ENCODE results near the gene SCRN1.
"Not testable (repeated sequence)": the region's sequence is repeated elsewhere in the genome, so short reads cannot be mapped to it uniquely, and the experiment has no call there.

The SCRN1 gene

DNA sequence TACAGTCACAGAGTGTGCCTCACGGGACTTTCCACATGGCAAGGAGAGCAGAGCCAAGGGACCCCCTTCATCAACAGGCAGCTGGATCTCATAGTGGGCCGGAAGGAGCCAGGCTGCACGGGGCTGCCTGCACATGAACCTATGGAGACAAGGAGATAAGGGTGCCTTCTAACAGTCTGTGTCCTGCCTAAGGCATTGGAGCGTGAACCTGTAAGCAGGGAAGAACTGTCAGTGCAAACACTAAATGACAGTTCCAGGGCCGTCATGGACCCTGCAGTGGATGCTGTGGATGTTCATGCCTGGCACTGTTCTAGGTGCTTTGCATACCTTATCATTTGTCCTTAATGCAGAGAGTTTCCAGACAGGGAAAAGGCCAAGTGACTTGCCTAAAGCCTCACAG lies 97.4 kb downstream of the SCRN1 start:
- DNase-seq (ENCODE audit: low read depth in 1 of 2, low spot score in 1 of 2): no peak

DNA sequence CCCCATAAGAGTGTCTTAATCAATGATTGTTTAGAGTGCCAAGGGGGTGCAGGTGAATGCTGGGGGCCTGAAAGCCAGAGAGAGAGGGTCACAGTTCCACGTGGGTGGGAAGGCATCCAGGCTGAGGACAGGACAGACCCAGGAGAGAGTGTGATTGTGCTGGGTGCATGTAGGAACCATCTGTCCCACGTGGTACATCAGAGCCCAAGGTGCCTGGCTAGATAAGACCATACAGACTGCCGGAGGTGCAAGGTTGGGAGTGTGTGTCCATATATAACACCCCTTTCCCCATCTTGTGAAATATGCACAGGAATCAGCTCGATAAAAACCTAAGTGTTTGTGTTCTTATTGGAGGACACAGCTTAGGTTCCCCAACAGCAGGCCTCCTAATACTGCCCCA lies 97.8 kb downstream of the SCRN1 start:
- no peak for DNase-seq (ENCODE audit: low read depth in 1 of 2, low spot score in 1 of 2)

DNA sequence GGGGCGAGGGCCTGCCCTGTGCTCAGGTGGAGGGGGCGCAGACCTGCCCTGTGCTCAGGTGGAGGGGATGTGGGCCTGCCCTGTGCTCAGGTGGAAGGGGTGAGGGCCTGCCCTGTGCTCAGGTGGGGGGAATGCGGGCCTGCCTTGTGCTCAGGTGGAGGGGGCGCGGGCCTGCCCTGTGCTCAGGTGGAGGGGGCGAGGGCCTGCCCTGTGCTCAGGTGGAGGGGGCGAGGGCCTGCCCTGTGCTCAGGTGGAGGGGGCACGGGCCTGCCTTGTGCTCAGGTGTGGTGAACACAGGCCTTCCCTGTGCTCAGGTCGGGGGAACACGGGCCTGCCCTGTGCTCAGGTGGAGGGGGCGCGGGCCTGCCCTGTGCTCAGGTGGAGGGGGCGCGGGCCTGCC lies 98.8 kb downstream of the SCRN1 start:
- DNase-seq (ENCODE audit: low read depth in 1 of 2, low spot score in 1 of 2): not testable (repeated sequence)

DNA sequence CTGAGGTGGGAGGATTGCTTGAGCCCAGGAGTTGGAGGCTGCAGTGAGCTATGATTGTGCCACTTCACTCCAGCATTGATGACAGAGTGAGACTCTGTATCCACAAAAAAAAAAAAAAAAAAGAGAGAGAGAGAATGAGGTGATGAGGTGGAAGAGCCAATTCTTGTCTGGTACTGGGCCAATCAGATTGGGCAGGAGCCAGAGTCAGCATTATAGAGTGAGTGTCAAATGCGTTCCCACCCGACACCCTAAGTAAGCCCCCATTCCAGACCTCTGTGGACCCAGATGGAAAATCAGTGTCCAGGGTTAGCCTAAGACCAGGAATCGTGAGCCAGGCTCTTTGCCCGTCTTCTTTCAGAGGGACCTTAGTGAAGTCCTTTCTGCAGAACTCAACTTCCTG lies 99.3 kb downstream of the SCRN1 start:
- DNase-seq (ENCODE audit: low read depth in 1 of 2, low spot score in 1 of 2): no peak

DNA sequence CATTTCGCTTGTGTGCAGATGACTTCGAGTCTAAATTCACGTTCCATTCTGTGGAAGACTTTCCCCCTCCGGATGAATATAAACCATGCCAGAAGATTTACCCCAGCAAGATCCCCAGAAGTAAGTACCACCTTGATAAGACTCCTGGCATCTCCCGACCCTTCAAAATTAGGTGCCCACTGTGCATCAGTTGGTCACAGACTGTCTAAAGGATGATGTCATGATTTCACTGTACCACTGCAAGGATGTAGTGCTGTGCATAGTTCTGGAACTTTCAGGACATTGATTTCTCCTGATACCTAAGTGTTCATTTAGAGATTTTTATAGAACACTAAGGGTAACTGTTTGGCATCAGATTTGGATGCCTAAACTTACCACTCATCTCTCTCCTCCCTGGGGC lies 100.3 kb downstream of the SCRN1 start:
- DNase-seq (ENCODE audit: low read depth in 1 of 2, low spot score in 1 of 2): no peak

DNA sequence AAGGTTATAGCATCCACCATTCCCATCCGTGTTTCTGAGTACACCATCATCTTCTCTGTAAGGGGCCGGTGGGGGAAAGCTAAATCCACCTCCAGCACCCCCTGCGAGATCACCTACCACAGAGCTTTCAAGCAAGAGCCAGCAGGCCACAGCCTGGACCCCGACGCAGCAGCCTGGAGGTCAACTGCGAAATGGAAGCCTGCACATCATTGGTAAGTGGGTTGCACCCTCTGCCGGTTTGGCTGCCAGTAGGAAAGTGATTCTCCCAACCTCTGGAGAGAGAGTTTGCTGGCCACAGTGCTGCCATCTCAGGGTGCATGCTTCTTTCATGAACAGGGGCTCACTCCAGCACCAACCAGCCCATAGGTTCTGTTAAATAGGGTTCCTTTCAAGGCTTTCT lies 101.6 kb downstream of the SCRN1 start:
- DNase-seq (ENCODE audit: low read depth in 1 of 2, low spot score in 1 of 2): no peak

DNA sequence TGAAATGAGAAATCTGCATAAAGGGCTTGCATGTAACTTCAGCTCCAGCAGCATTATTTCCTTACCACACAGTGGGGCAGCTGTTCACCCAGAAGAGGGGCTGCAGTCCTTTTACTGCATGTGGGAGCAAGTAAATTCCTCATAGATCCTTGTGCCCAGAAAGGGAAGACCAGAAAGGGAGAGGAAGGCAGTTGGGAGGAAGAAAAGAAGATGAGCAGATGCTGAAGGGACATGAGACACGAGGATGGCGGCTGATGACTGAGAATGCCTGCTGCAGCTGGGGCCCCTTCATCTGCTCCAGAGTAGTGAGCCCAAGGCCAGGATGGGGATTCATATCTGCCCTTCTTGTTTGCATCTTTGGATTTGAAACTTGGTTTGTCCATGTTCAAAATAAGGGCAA lies 102.8 kb downstream of the SCRN1 start:
- DNase-seq (ENCODE audit: low read depth in 1 of 2, low spot score in 1 of 2): no peak

DNA sequence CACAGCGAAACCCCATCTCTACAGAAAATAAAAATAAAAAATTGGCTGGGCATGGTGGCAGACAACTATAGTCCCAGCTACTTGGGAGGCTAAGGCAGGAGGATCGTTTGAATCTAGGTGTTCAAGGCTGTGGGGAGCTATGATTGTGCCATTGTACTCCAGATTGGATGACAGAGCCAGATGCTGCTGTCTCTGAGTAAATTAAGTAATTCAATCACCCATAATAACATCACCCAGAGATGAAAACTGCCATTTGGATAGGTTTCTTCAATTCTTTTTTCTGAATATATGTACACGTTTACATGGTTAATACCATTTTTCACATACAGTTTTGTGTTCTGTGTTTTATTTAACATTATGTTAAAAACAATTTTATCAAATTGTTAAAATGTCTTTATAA lies 104.0 kb downstream of the SCRN1 start:
- DNase-seq (ENCODE audit: low read depth in 1 of 2, low spot score in 1 of 2): no peak

DNA sequence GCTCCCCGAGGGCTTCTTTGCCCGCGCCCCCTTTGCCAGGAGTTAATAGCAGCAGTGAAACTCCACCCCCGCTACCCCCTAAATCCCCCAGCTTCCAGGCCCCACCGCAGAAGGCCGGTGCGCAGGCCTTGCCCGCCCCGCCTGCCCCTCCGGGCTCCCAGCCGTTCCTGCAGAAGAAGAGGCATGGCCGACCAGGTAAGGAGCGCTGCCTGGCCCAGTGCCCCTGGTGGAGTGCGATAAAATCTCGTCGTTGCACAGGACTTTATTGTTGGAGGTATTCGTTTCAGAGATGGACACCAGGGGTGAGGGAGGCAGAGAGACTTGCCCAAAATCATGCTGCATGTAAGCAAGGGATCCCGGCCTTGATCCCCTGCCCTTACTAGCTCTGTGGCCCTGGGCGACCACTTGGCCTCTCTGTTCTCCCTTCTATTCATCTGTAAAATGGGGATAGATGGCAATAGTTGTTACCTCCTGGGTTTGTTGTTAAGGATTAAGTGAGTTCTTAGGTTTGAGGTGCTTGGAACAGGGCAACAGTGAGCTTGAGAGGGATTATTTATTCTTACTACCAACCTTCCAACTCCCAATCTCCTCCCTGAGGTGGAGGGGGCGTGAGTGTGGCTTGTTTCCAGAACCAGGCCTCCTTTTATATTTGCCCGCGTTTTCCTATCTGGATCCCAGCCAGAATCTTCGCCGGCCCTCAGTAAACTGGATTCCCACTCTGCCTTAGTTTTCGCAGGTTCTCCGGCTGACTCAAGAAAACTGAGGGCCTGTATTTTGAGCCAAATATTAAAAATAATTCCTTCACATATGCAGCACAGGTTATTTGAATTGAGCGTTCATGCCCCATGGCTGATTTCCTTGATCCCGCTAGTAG lies 105.0 kb downstream of the SCRN1 start:
- no peak for DNase-seq (ENCODE audit: low read depth in 1 of 2, low spot score in 1 of 2)

DNA sequence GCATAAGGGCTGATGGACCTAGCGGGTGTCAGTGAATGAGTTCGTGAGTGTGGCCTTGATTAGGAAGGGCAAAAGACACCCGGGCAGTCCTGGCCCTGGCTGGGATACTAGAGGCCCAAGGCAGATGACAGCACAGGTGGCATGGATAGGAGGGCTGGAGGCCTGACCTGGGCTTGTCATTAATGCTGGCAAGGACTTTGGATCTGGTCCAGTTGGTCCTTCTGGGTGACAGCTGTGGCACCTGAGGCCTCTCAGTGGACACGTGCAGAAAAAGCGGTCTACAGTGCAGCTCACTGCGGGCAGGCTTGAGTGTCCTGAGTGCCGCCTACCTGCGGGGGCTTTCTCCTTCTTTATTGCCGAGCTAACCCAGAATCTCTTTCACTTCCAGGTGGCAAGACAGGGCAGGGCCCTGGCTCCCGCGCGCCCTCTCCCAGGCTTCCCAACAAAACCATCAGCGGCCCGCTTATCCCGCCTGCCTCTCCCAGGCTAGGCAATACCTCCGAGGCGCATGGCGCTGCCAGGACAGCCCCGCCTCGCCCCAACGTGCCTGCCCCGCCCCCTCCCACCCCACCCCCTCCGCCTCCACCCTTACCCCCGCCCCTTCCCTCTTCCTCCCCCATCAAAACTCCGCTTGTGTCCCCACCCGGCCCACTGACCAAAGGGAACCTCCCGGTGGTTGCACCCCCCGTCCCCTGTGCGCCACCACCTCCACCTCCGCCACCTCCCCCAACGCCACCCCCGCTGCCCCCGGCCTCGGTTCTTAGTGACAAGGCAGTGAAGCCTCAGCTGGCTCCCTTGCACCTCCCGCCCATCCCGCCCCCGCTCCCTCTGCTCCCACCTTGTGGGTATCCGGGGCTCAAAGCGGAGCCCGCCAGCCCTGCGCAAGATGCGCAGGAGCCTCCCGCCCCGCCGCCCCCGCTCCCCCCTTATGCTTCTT lies 105.9 kb downstream of the SCRN1 start:
- no peak for DNase-seq (ENCODE audit: low read depth in 1 of 2, low spot score in 1 of 2)

DNA sequence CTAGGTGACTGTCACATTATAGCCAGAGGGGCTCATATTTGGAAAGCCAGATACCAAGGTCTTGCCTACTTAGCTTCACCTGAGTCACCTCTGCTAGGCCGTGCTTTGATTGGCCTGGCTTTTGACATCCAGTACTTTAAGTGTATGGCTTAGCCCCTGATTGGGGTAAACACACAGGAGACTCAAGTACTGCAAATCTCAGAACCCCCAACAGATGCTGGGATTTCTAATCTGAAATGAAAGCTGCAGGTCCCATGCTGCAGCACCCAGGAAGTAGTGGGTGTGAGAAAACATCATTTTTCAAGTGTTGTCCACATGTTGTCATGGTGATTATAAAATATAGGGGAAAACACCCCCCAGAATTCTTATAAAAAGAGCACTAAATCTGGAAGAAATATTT lies 107.1 kb downstream of the SCRN1 start:
- DNase-seq (ENCODE audit: low read depth in 1 of 2, low spot score in 1 of 2): no peak

DNA sequence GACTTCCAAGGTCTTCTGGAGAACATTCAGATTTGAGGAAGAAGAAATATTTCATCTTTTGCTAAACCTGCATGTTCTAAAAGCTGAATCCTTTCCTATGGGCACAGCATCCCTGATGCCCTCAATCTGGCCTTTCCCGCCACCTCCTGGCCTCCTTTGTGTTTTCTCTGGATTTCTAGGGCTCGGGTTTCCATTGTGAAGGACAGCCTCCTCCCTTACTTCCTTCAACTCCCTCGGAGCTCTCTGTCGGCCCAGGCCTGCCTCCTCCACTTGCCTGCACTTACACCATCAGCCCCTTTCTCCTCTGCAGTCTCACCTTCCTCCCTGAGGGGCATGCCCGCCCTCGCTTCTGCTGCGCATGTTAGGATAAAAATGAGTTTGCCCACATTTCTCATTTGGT lies 107.9 kb downstream of the SCRN1 start:
- DNase-seq (ENCODE audit: low read depth in 1 of 2, low spot score in 1 of 2): no peak

DNA sequence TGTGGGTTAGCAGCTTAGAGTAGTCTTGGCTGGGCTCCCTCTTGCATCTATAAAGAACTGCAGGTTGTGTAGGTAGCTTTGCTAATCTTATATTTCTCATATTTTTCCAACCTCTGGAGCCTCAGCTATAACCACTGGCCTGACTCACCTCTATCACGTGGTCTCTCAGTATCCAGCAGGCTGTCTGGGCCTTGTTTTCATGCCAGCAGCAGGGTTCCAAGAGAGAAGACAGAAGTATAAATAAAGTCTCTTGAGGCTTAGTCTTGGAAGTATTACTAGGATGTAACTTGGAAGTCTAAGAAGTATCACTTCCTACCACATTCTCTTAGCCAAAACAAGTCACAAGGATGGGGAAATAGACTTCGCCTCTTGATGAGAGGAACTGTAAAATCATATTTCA lies 110.0 kb downstream of the SCRN1 start:
- no peak for DNase-seq (ENCODE audit: low read depth in 1 of 2, low spot score in 1 of 2)

DNA sequence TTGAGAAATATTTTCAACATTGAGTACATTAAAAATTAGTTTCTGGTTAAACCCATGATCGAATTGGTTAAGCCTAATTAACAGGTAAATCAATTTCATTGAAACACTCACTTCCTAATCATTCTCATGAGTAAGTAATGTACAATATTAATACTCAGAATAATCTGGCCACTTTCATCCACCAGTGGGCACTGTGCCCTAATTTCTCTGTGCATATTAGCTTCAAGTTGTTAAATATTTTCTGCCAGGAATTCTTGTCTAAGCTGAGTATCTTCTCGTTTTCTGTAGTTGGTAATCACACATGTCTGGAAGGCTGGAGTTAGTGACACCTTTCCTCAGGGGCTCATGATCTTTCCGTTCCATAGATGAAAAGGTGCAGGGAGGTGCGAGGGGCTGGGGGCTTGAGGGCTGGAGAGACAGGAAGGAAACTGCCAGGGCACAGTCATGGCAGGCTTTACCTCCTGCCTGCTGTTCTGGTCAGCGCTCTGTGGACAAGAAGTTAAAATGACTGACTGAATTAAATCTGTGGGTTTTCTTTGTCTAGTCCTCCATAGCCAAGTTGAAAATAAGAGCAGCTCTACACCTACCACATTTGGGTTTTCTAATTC lies 111.4 kb downstream of the SCRN1 start:
- DNase-seq (ENCODE audit: low read depth in 1 of 2, low spot score in 1 of 2): peak in 1 of 2 donors; percentile 7

DNA sequence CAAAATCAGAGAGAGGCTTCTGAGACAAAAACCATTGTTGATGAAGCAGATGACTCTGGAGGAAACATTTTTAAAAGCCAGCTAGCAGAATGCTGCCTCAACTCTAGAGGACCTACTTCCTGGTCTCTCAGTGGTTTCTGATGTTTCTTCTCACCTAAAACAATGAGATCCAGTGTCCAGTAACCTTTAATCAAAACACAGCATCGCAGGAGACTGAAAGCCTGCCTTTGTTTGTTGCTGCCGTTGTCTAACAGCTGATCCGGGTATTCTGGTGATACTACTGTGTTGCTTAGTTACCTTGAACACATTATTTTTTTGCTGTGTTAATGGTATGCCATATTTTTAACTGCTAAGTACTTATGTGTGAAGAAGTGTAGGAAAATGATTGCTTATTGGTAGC lies 112.4 kb downstream of the SCRN1 start:
- DNase-seq (ENCODE audit: low read depth in 1 of 2, low spot score in 1 of 2): no peak

DNA sequence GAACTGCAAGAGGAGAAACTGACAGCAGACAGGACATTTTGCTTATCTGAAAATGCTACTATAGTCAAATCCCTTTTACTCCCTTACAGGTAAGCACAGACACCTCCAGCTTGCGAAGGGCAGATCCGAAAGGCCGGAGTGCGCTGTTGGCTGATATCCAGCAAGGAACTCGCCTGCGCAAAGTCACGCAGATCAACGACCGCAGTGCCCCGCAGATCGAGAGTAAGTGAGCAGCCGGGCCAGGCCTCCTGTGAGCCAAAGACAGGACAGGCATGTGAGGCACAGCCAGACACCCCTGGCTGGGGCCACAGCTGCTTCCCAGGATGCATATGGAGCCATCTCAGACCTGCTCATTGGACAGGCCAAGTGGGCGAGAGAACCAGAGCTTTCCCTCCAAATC lies 113.9 kb downstream of the SCRN1 start:
- no peak for DNase-seq (ENCODE audit: low read depth in 1 of 2, low spot score in 1 of 2)

DNA sequence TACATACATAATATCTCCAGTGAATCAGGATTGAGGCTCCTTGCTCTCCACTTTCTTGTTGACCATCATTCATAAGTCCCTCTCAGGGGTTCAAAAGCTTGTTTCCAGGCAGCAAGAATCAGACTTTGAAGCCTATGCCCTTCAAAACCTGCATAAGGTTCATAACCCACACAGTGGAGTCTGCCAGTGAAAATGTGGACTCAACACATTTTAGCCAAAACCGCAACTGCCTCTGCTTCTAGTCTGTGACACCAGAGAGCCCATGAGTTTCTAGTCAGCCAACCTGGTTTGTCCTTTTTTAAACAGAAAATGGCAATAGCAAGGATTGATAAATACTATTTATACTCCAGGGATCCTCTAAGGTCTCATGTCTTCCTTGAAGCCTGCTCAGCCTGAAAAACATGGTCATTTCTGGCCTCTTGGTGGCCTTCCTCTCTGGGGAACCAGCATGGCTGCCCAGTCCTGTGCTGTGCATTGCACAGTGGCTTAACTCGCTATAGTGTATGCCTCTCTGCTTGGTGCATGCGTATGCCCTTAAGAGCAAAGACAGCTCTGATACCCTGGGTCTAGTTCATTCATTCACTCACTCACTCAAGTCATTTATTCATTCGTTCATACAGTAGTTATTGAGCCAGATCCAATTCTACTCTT lies 115.8 kb downstream of the SCRN1 start:
- DNase-seq (ENCODE audit: low read depth in 1 of 2, low spot score in 1 of 2): no peak

DNA sequence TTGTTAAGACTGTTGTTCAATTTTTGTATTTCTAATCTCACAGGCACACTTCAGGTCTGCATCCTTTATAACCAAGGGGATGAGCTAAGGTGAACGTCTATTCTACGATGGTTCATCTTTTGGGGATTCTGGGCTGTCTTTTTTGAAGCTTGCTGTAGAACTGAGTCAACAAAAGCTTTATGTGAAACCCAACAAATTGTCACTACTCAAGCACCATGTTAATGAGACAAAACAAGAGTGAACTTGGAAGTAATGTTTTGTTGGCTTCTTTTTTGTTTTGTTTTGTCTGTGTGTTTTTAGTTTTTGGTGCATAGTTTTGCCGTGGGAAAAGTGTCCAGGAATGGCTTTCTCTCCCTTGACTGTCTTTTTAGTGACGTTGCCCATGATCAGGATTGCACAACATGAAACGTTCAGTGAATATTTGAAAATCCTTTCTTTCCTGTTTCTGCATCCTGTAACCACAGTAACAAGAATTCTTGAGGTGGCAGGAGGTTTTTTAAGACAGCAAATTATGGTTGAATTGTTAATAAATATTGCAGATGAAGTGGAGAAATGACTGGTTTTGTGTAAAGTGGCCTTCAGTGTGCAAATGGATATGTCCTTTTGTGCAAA lies 117.7 kb downstream of the SCRN1 start:
- no peak for DNase-seq (ENCODE audit: low read depth in 1 of 2, low spot score in 1 of 2)
